Measurements from ENCODE around the gene COL6A1.

DNA sequence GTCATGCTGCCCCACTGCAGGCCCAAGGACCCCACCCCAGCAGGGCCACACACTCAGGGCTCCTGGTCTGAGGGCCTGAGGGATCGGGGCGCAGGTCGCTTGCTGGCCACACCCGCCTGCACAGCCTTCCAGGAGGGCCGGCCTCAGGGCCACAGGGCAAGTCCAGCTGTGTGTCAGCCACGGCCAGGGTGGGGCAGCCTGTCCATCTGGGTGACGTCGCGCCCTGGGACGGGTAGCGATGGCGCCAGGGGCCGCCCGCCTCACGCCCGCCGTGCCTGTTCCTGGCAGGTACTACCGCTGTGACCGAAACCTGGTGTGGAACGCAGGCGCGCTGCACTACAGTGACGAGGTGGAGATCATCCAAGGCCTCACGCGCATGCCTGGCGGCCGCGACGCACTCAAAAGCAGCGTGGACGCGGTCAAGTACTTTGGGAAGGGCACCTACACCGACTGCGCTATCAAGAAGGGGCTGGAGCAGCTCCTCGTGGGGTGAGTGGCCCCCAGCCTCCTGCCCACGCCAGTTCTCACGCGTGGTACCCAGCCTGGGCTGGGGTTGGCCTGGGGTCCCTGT, 2.5 kb downstream of the COL6A1 start:
- no peak for TF ChIP-seq CTCF (conservative IDR thresholded peaks at IDR 0.05; ENCODE audit: low read depth, low read length)
- no peak for TF ChIP-seq EZH2 (IDR thresholded peaks at IDR 0.05; ENCODE audit: borderline replicate concordance, low read depth, low read length, poor library complexity, severe bottlenecking)
